Measurements from ENCODE around the gene SIVA1. TPM values are rescaled to one million over a fixed set of nuclear protein-coding genes. Genes with fewer than 3 reads are reported as not detected.

SIVA1 gene
- total and polyA plus RNA-seq, 2 of the 4 experiments (the other 2 are of a cell fraction), result 166 to 184 TPM

DNA sequence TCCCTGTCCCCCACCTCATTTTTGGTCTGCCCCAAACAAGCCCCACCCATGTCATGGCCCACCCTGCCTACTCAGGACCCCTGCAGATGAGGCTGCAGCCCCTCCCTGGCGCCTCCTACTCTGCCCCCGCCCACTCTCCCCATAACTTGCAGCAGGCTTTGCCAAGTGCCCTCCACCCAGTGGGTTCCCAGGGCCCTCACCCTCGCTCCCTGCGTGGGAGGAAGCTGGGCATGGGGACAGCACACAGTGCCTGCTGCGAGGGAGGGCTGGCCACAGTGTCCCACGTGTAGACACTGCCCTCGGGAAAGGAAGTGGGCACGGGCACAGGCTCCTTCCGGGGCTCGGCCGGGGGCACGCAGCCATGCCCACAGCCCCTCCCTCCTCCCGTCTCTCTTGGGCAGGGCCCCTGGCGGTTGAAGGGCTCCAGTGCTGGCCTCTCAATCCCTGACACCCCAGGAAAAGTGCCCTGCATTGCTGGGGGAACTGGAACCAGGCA, 33.2 kb downstream of the SIVA1 start:
- Histone ChIP-seq H2BK120ac (ENCODE audit: low read depth, low read length) (no peak overlapping the region), H3K56ac (ENCODE audit: extremely low read depth, insufficient read depth, low read length) (no peak overlapping the region), H4K20me1 (ENCODE audit: insufficient read depth, low read length) (peaks cover 79% of the 10 kb centered on the region), H3K9me3 (ENCODE audit: control insufficient read depth, insufficient read depth, low read length) (no peaks in the 10 kb centered on the region), H2BK20ac (ENCODE audit: low read depth, low read length) (no peak overlapping the region), H4K91ac (ENCODE audit: insufficient read depth, low read depth, low read length) (no peak overlapping the region), H3K9ac (ENCODE audit: low read depth, low read length) (no peak overlapping the region), H4K8ac (ENCODE audit: low read depth in 2 of 2, low read length in 2 of 2) (no peak overlapping the region), H2BK15ac (ENCODE audit: low read depth, low read length) (no peak overlapping the region), H3K4me2 (ENCODE audit: low read depth, low read length) (no peak overlapping the region), H3K4ac (ENCODE audit: low read depth, low read length) (no peak overlapping the region), H3K79me1 (ENCODE audit: low read depth in 1 of 2, low read length in 2 of 2) (peaks cover 9 to 52% of the 10 kb centered on the region in 2 experiments; a peak in 3 of 4 replicates), H2AK5ac (ENCODE audit: low read depth, low read length) (no peak overlapping the region), H3K36me3 (ENCODE audit: control insufficient read depth, insufficient read depth, low read length) (peaks cover 35% of the 10 kb centered on the region), H3K27me3 (ENCODE audit: control insufficient read depth, insufficient read depth, low read length) (no peaks in the 10 kb centered on the region), H3K27ac (ENCODE audit: insufficient read depth, low read length) (no peak overlapping the region), H3K9me1 (ENCODE audit: insufficient read depth, low read length) (no peaks in the 10 kb centered on the region), H3K18ac (ENCODE audit: low read depth, low read length) (no peak overlapping the region), H2BK5ac (ENCODE audit: low read depth, low read length, poor library complexity, severe bottlenecking) (no peak overlapping the region), H2AK9ac (replicated peaks; ENCODE audit: low read depth, low read length, poor library complexity) (no peak overlapping the region), H2AFZ (replicated peaks; ENCODE audit: low read length, poor library complexity) (no peak overlapping the region), H3K4me3 (ENCODE audit: insufficient read depth, low read depth, low read length) (no peak overlapping the region), H4K5ac (ENCODE audit: low read depth, low read length) (no peak overlapping the region), H3K4me1 (ENCODE audit: control insufficient read depth, insufficient read depth, low read length) (no peaks in the 10 kb centered on the region), H3K23ac (ENCODE audit: low read depth, low read length) (no peak overlapping the region), H3K14ac (replicated peaks; ENCODE audit: low read depth, low read length) (no peak overlapping the region)
- TF ChIP-seq RFX5 (IDR thresholded peaks at IDR 0.05; ENCODE audit: low read depth, low read length) (no peak), POLR2A (IDR thresholded peaks at IDR 0.05; ENCODE audit: low read depth, low read length) (no peak), NFE2L2 (IDR thresholded peaks at IDR 0.05; ENCODE audit: low read depth, low read length) (no peak), RCOR1 (IDR thresholded peaks at IDR 0.05; ENCODE audit: insufficient replicate concordance, low read length) (no peak), SMC3 (IDR thresholded peaks at IDR 0.05; ENCODE audit: low read depth, low read length) (no peak), CHD1 (IDR thresholded peaks at IDR 0.05; ENCODE audit: low read depth, low read length) (no peak), MXI1 (IDR thresholded peaks at IDR 0.05; ENCODE audit: borderline replicate concordance, low read depth, low read length) (no peak), CEBPB (IDR thresholded peaks at IDR 0.05; ENCODE audit: low read depth, low read length) (no peak), FOS (IDR thresholded peaks at IDR 0.05; ENCODE audit: low read depth, low read length) (no peak), MAZ (IDR thresholded peaks at IDR 0.05; ENCODE audit: borderline replicate concordance, low read depth, low read length) (no peak), BHLHE40 (IDR thresholded peaks at IDR 0.05; ENCODE audit: low read depth, low read length) (no peak), RAD21 (IDR thresholded peaks at IDR 0.05; ENCODE audit: low read length) (no peak)
- TF ChIP-seq, protein P1, sequence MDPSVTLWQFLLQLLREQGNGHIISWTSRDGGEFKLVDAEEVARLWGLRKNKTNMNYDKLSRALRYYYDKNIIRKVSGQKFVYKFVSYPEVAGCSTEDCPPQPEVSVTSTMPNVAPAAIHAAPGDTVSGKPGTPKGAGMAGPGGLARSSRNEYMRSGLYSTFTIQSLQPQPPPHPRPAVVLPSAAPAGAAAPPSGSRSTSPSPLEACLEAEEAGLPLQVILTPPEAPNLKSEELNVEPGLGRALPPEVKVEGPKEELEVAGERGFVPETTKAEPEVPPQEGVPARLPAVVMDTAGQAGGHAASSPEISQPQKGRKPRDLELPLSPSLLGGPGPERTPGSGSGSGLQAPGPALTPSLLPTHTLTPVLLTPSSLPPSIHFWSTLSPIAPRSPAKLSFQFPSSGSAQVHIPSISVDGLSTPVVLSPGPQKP (IDR thresholded peaks at IDR 0.05; ENCODE audit: borderline replicate concordance, low read depth, low read length), result no peak
- TF ChIP-seq, protein P2, sequence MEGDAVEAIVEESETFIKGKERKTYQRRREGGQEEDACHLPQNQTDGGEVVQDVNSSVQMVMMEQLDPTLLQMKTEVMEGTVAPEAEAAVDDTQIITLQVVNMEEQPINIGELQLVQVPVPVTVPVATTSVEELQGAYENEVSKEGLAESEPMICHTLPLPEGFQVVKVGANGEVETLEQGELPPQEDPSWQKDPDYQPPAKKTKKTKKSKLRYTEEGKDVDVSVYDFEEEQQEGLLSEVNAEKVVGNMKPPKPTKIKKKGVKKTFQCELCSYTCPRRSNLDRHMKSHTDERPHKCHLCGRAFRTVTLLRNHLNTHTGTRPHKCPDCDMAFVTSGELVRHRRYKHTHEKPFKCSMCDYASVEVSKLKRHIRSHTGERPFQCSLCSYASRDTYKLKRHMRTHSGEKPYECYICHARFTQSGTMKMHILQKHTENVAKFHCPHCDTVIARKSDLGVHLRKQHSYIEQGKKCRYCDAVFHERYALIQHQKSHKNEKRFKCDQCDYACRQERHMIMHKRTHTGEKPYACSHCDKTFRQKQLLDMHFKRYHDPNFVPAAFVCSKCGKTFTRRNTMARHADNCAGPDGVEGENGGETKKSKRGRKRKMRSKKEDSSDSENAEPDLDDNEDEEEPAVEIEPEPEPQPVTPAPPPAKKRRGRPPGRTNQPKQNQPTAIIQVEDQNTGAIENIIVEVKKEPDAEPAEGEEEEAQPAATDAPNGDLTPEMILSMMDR (conservative IDR thresholded peaks at IDR 0.05; ENCODE audit: low read depth, low read length), result no peak
- TF ChIP-seq, protein P3, sequence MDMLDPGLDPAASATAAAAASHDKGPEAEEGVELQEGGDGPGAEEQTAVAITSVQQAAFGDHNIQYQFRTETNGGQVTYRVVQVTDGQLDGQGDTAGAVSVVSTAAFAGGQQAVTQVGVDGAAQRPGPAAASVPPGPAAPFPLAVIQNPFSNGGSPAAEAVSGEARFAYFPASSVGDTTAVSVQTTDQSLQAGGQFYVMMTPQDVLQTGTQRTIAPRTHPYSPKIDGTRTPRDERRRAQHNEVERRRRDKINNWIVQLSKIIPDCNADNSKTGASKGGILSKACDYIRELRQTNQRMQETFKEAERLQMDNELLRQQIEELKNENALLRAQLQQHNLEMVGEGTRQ (IDR thresholded peaks at IDR 0.05; ENCODE audit: low read depth, low read length), result no peak
- DNase-seq (no peak), ATAC-seq (ENCODE audit: low read depth) (no peak)
- 92% methylated on average over 4 of the region's 14 CpGs; no CpG with 5 or more reads in 1 of the 2 experiments for WGBS, 2 experiments (ENCODE audit: extremely low coverage in 2 of 2, insufficient read length in 1 of 2)
- intact Hi-C loops (cut with micrococcal nuclease), result no loop called here
- in situ Hi-C loops (cut with MboI; ENCODE audit: low sequenced_read_pairs), result no loop called here
- POLR2A ChIA-PET (ENCODE audit: unreplicated experiment), result no interaction called here
- BruUV-seq (replicated peaks), result no TSS peak
- dilution Hi-C loops (cut with HindIII; ENCODE audit: low sequenced_read_pairs, unreplicated experiment), result no loop called here
- CTCF ChIA-PET, result no interaction called here
